ENCODE data around the gene FANCE. TPM values are rescaled to one million over a fixed set of nuclear protein-coding genes. Genes with fewer than 3 reads are reported as not detected.

FANCE gene
- total RNA-seq, 2 experiments from 2014 or later: 1.6 to 1.7 TPM

DNA sequence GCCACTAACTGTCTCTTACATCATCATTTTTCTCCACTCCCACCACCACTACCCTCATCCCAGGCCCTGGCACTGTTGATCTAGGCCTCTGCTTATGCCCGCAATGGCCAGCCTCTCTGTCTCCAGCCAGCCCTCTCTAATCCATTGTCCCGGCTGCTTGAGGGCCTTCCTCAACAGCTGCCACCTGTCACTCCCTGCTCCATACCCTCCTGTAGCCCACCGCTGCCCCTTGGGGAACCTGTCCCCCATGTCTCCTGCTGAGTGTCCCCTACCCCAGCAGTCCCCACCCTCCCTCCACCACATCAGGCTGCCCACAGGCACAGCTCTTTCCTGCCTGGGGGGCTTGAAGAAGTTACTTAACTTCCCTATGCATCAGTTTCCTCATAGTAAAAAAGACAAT is 31.4 kb downstream of the FANCE start:
- CTCF ChIA-PET: no interaction called here
- Histone ChIP-seq H3K4me1 (ENCODE audit: insufficient read depth, low read length) (peaks cover 3% of the 10 kb centered on the region), H3K27ac (ENCODE audit: low read depth in 1 of 2, low read length in 2 of 2) (no peak overlapping the region), H3K4me3 (ENCODE audit: low read length) (no peak overlapping the region), H3K36me3 (ENCODE audit: insufficient read depth, low read length) (no peaks in the 10 kb centered on the region), H3K9me3 (ENCODE audit: control insufficient read depth in 1 of 2, insufficient read depth in 1 of 2, low read length in 2 of 2) (no peaks in the 10 kb centered on the region), H3K27me3 (ENCODE audit: control insufficient read depth in 1 of 2, insufficient read depth in 2 of 2, low read length in 2 of 2) (no peaks in the 10 kb centered on the region)
- intact Hi-C loops (cut with DNase I, micrococcal nuclease): no loop called here
- Mint-ChIP-seq H3K27me3 (no peaks in the 10 kb centered on the region), H3K4me1 (ENCODE audit: low read depth) (no peaks in the 10 kb centered on the region), H3K36me3 (ENCODE audit: low read depth) (no peaks in the 10 kb centered on the region), H3K27ac (no peak overlapping the region), H3K4me3 (no peak overlapping the region), H3K9me3 (no peaks in the 10 kb centered on the region)
- no peak for TF ChIP-seq CTCF (IDR thresholded peaks at IDR 0.05)
- POLR2A ChIA-PET: no interaction called here
- ATAC-seq (ENCODE audit: poor library complexity) (no peak), DNase-seq (no peak)

DNA sequence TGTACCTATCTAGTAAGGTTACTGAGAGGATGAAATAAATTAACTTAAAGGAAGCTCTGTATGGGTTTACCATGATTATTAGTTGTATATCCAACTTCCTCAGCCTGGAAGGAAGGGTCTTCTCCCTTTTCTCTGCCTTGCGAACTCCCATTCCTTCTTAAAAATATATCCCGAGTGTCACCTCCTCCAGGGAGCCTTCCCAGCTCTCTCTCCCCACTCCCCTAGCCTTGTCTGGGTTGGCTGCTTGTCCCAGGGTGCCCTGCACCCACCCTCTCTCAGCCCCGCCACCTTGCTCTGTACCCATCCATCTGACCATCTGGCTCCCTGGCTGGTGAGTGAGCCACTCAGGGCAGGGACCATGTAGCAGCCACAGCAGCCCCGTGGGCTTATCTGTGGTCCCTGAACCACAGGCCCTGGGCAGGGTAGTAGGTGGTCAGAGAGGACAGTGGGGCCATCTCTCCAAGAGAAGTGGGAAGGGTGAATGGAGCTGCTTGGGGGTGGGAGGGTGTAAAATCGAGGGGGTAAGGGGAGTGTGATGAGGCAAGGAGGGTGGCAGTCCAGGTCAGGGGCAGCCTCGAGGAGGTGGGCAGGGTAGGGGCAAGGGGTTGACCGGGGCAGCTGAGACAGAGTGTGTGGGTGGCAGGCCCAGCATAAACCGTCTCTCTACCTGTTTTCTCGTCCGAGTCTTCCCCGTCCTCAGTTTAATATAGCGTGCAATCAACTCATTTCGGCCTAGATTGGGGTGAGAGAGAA is 31.9 kb downstream of the FANCE start:
- intact Hi-C loops (cut with DNase I, micrococcal nuclease): no loop called here
- Histone ChIP-seq H3K27me3 (ENCODE audit: control insufficient read depth in 1 of 2, insufficient read depth in 2 of 2, low read length in 2 of 2) (no peaks in the 10 kb centered on the region), H3K4me1 (ENCODE audit: insufficient read depth, low read length) (peaks cover 3% of the 10 kb centered on the region), H3K9me3 (ENCODE audit: control insufficient read depth in 1 of 2, insufficient read depth in 1 of 2, low read length in 2 of 2) (no peaks in the 10 kb centered on the region), H3K27ac (ENCODE audit: low read depth in 1 of 2, low read length in 2 of 2) (no peak overlapping the region), H3K36me3 (ENCODE audit: insufficient read depth, low read length) (no peaks in the 10 kb centered on the region), H3K4me3 (ENCODE audit: low read length) (no peak overlapping the region)
- Mint-ChIP-seq H3K27ac (no peak overlapping the region), H3K4me3 (no peak overlapping the region), H3K9me3 (no peaks in the 10 kb centered on the region), H3K36me3 (ENCODE audit: low read depth) (no peaks in the 10 kb centered on the region), H3K27me3 (no peaks in the 10 kb centered on the region), H3K4me1 (ENCODE audit: low read depth) (no peaks in the 10 kb centered on the region)
- no peak for DNase-seq
- no peak for TF ChIP-seq CTCF (IDR thresholded peaks at IDR 0.05)
- ChIA-PET POLR2A (no interaction called here), CTCF (no interaction called here)
- no peak for ATAC-seq (ENCODE audit: poor library complexity)

- DNase-seq (no peak), ATAC-seq (ENCODE audit: poor library complexity) (no peak)
- H3K27me3 Mint-ChIP-seq: no peaks in the 10 kb centered on the region
- no peaks in the 10 kb centered on the region for H3K36me3 ChIP-seq (ENCODE audit: insufficient read depth, low read length)
- POLR2A ChIA-PET: no interaction called here
- TF ChIP-seq CTCF (IDR thresholded peaks at IDR 0.05): no peak
- intact Hi-C loops (cut with DNase I, micrococcal nuclease): no loop called here
- no peaks in the 10 kb centered on the region for H3K27me3 ChIP-seq (ENCODE audit: control insufficient read depth in 1 of 2, insufficient read depth in 2 of 2, low read length in 2 of 2)
- peaks cover 3% of the 10 kb centered on the region for H3K4me1 ChIP-seq (ENCODE audit: insufficient read depth, low read length)
- CTCF ChIA-PET: no interaction called here
- no peaks in the 10 kb centered on the region for H3K9me3 Mint-ChIP-seq
- H3K27ac ChIP-seq (ENCODE audit: low read depth in 1 of 2, low read length in 2 of 2): no peak overlapping the region
- no peak overlapping the region for H3K27ac Mint-ChIP-seq
- H3K36me3 Mint-ChIP-seq (ENCODE audit: low read depth): no peaks in the 10 kb centered on the region
- no peak overlapping the region for H3K4me3 Mint-ChIP-seq
- H3K4me1 Mint-ChIP-seq (ENCODE audit: low read depth): no peaks in the 10 kb centered on the region
- no peak overlapping the region for H3K4me3 ChIP-seq (ENCODE audit: low read length)
- H3K9me3 ChIP-seq (ENCODE audit: control insufficient read depth in 1 of 2, insufficient read depth in 1 of 2, low read length in 2 of 2): no peaks in the 10 kb centered on the region
Observed at GRCh38 chr6:35484921-35485392, 32.8 kb downstream of the FANCE start.

Measured in CD4-positive, alpha-beta T cell (primary cell).